ENCODE results near the gene SPRY1.
A peak's percentile ranks its signal among the peaks of the same experiment; 100 is the strongest.

SPRY1 gene, protein sequence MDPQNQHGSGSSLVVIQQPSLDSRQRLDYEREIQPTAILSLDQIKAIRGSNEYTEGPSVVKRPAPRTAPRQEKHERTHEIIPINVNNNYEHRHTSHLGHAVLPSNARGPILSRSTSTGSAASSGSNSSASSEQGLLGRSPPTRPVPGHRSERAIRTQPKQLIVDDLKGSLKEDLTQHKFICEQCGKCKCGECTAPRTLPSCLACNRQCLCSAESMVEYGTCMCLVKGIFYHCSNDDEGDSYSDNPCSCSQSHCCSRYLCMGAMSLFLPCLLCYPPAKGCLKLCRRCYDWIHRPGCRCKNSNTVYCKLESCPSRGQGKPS

DNA sequence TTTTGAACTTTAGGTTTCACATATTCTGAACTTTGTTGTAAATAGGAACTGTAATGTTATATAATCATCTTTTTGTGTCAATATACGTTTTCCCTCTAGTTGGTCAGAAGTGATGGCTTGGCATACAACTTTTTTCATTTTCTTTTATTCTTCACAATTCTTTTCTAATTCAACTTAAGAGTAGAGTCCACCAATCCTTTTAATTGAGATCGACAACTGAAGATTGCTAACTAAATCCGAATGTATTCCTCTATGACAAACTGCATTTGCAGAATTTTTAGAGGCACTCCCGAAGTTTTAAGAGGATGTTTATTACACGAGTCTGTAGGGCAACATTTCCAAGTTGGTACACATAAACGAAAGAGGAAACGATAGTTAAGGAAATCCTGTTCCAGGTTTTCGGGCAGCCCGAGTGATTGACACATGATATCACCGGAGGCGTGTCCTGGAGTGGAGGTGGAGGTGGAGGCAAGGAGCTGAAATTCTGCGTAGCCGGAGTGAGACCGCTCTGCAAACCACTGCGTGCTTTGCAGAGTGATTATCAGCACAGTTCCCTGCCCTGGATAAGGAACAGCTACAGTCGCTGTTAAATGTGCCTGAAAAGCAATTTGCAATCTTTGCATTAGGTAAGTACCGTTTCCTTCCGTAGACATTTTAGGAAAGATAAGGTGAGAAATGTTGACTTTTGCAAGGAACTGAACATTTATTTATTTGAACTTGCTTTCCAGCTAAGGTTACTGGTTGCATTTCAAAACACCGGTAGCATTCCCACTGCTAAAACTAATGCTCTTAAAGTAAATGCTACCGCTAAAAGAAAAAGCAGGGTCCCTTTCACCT, at the start of gene SPRY1:
Gene SPRY1, plus strand, starts transcription at position 489 of the 837 bp plus-strand sequence. CDS start 4,797 bp downstream, outside the sequence.
- peak; percentile 64 to 65 for DNase-seq

DNA sequence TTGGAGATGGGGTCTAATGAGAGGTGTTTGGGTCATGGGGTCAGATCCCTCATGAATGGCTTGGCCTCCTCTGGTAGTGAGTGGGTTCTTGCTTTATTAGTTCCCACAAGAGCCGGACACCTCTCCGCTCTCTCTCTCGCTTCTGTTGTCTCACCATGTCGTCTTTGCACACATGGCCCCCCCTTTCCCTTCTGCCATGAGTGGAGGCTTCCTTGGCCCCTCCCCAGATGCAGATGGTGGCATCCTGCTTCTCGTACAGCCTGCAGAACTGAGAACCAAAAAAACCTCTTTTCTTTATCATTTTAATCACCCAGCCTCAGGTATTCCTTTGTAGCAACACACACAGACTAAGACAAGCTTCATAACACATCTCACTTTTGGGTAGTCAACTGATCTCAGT, 49.6 kb upstream of the SPRY1 start:
- DNase-seq: no peak

DNA sequence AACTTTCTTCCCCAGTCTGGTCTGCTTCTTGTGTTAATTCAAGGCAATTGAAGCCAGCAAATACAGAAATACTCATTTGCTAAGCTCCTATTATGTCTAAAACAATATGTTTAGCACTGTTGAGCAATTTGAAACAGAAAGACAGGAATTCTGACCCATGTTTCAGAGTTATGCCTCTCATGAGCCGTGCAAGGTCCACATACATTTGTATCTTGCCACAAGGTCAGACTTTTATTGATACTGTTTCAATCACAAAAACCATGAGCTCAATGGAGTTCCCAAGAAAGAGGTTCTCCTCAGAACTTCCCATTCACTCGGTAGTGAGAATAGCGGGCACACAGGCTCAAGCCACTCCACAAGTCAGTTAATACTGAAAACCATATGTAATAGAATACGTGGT, 47.6 kb upstream of the SPRY1 start:
- DNase-seq: no peak

DNA sequence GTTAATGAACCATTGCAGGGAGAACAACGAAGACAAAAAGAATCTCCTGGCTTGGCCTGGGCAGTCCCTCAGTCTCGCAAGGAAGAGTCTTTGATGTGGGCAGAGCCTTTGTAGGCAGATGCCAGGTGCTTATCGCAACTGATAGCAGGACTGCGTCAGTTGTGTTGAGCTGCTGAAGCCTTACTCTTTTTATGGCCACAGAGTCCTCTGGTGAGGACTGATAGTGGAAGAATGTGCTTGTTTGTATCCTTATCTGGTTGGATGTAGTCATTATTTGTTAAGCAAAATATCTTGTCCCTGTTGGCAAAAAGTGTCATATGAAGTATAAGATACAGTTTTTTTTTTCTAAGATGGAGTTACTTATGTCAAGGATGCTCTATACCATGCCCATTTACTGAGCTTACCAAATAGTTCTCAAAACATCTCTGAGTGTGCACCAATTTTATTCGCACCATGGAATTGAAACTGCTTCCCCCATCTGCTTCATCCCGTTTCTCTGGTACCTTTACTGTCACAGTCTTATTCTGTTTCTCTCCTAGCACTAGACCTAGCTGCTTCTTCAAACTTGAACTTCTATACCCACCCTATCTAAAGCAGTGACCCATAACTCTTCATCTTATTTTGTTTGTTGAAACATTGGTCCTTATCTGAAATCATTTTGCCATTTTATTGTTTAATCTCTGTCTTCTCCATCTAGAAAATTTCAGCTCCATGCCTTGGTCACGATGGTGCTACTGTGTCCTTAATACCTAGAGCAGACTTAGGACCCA, 47.0 kb upstream of the SPRY1 start:
- no peak for DNase-seq

DNA sequence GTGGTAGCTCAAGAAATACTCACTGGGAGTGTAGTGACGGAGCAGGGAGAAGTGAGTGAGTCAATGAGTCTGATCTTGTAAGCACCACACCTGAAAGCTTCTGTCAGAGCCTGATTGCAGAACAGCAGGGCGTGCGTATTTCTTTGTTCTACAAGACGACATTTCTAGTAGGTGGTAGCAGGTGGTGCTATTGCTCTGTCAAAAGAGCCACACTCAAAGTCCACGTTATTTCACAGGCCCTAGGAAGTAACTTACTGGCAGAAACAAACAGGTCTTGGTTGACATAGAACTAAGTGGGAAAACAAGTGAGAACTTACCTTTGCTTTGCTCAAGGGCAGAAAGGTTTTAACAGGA, 46.4 kb upstream of the SPRY1 start:
- no peak for DNase-seq

DNA sequence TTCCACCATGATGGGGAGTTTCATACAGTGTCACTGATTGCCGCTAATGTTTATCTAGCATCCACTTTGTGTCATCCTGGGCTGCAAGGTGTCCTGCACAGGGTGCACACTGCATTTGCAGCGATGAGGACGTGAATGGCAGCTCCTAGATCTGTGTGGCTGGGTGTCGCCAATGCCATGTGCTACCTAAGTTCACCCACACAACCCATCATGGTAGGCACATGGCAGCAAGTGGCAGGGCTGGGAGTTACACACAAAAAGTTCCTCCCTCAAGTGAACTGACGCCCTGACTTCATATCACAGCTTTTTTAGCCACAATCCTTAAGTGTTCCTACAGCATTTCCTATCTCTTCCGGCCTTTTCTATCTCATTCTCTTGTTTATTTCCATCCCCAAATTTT, 45.9 kb upstream of the SPRY1 start:
- DNase-seq: no peak

DNA sequence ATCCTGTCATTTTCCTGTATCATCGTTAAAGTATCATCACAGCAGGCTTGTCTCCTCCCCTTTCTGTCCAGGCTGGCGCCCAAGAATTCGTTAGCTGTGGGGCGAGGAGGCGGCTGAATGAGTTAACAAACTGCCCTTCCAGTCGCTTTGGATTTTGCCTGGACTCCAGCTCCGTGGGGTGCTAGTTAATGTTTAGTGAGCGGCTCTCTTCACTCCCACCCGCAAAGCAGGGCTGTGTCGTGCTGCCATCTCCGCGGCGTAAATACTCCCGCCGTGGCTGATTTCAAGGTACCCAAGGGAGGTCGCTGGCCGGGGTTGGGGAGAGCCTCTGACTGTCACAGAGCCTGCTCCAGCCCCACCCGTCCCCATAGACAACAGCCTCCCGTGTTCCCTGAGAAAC, 44.9 kb upstream of the SPRY1 start:
- DNase-seq: no peak

DNA sequence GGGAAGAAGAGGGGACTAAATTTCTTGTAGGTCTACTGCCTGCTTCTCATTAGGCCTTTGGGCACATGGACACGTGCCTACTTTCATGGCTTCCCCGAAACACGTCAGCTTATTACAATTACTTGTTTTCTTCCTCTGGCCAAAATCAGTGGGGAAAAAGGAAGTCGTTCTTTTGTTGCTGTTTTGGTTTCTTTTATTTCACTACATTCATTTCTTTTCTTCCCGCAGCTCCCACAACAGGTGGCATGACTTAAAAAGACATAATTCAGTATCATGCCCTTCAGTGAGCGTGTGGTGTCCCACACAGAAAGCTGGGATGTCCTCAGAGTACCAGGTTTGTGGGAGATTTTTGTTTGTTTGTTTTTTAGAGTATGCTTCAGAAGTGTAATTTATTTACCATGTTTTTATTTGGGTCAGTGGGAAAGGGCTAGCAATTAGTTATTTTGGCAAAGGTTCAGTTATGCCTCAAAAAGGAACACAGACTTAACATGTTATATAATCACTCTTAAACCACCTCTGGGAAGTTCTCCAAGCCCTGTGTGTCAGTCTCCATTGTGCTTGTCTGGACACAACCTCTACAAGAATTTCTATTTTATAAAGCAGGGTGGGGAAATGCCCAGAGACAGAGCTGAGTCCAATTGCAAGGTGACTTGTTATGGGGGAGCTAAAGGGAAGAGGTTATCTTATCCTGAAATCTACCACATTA, 44.2 kb upstream of the SPRY1 start:
- DNase-seq: no peak

DNA sequence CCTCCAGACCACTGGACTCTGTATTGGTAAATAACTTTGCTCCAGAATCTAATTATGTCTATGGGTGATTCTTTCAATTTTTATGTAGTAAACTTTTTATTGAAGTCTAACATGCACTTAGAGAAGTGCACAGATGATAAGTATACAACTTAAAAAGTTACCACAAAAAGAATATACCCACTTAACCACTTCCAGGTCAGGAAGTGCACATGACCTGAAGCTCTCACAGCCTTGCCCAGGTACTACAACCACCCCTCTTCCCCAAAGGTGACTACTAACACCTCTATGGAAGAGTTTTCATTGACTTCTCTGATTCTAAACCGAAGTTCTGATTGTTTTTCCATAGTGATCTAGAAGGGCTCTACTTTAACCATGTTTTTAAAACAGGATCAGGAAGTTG, 43.6 kb upstream of the SPRY1 start:
- DNase-seq: no peak

DNA sequence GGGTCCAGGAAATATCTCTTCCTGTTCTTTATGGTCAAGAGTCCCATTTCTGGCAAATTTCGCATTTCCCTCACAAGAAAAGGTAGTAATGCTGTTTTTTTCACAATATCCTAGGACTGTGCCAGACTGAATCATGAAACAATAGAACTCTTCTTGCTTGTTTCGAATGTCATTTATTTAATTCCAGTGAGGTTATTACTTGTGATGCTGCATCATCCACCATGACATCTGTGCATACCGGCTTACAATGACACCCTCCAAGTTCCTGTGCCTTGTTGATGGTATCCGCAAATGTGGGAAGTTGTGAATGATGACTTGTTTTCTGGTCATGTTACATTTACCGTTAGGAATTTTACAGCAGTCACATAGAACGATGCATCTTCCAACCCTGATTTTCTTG, 42.9 kb upstream of the SPRY1 start:
- DNase-seq: no peak

DNA sequence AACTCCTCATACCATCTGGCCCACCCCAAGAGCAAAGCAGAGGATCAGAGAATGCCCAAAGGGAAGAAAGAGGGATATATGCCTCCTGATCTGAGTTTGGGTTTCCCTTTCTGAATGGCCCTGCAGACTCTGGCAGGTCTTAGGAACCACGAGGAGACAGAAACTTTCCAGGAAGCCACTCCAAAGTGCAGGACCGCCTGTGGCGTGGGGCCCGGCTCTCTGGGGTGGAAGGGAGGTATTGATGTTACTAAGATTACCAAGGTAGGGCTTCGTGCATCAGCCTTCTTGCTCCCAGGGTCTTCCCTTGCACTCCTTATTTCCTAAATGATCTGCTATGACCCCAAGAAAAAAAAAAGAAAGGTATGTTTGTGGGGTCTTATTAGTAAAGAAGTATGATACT, 41.9 kb upstream of the SPRY1 start:
- DNase-seq: no peak

DNA sequence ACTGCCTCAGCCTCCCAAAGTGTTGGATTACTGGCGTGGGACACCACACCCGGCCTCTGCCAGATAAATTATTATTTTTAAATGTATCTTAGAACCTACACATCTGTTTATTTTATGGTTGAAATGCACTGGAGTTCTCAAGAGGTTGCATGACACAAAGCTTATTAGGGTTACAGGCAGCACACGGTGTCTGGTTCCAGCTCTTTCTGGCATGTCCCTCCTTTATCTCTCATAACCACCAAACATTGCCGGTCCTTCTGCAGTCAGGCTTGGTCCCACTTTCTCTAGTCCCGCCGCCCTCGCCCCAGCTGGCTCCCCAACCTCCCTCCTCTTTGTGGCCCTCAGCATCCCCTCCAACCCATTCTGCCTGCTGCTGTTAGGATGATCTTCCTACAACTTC, 39.7 kb upstream of the SPRY1 start:
- no peak for DNase-seq

DNA sequence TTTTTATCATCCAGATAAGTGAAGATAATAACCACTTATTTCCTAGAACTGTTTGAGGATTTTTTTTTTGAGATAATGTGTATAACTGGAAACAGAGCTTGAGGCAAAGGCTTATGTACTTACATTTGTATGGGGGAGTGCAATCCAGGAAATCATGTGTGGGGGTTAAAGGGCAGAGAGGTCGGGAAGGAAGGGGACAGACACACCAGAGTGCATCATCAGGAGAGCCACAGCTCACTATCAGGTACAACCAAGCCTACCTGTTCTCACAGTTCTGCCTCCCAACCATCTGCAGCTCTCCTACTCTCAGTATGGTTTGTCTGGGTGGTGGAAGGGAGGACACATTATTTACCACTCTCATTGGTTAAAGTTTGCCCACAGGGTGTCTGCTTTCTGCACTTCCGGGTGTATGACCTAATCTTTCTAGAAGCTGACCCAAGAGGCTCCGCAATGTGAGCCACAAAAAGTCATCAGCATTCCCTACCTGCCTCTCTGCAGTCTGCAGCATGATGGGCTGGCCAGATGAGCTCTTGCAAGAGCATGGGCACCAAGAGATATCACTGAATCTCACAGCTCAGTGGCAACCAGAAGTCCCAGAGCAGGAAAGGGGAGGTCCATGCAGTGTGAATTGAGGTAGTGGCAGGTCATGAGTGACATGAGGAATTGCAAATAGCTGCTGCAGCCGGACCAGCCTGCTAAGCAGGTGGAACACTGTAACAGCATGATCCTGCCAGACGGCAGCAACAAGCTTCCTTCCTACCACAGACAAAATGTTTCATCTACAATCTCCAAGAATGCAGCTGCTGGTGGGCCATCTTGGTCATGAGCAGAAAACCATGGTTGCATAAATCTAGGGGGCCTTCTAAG, 36.9 kb upstream of the SPRY1 start:
- no peak for DNase-seq

DNA sequence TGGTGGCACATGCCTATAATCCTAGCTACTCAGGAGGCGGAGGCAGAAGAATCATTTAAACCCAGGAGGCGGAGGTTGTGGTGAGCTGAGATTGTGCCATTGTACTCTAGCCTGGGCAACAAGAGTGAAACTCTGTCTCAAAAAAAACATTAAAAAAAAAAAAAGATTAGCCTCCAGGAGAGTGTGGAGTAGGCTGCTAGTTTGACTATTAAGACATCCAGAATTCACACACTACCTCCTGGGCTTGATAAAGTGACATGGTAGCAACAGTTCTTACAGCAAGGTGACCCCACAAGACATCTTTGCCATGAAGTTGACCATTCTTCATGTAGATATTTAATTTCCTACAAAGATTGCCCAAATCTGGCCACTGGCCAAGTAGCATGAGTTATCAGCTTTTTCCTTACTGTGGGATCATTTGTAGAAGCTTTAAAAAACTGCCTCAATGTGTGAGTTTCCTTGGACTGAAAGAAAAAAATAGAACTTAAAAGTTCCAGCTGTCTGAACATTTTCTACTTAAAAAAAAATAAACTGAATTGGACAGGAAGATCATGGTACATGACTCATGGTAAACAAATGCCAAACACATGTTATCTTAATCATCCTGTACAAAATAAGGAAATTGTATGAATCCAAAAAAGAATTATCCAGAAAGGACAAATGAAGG, 35.3 kb upstream of the SPRY1 start:
- DNase-seq: no peak

DNA sequence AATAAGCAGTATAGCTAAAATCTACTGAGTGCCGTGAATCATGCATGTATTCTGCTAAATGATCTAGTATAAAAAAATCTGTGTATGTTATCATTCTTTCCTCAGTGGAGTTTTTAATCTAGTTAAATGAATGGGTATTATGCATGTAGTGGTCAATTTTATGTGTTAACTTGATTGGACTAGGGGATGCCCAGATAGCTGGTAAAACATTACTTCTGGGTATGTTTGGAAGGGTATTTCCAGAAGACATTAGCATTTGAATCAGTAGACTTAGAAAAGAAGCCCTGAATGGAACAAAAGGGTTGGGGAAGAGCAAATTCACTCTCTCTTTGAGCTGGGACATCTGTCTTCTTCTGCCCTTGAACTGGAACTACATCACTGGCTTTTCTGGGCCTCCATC, 34.5 kb upstream of the SPRY1 start:
- no peak for DNase-seq

DNA sequence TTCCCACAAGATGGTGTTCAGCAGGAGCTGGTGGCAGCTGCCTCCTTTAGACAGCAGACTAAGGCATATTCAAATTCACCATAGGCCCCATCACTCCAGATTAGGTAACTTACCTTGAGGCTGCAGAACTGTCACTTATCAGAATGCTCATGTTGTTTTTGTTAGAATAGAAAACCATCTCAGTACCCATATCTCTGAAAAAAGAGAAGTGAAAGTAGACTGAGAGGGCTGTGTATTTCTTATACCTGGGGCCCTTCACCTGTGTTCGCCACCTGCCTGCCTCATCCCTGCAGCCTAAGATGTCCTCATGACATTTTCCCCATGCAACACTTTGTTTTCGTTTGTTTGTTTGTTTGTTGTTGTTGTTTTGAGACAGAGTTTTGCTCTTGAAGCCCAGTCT, 32.9 kb upstream of the SPRY1 start:
- no peak for DNase-seq

DNA sequence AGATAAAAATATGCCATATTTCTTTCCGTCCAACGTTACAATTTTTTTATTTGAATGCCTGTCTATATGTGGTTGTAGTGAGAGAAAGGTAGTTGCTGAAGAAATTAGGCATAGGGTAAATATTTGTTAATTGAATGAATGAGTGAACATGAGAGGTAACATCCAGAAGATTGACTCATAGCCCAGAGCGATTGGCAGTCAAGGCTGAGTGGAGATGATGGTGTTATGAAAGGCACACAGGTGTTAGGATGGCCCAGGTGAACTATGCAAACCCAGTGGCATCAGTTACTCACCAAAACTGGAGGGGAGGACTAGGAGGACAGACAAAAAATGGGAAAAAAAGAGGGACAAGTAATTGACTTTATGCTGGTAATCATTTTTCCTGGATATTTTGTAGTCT, 31.7 kb upstream of the SPRY1 start:
- no peak for DNase-seq

DNA sequence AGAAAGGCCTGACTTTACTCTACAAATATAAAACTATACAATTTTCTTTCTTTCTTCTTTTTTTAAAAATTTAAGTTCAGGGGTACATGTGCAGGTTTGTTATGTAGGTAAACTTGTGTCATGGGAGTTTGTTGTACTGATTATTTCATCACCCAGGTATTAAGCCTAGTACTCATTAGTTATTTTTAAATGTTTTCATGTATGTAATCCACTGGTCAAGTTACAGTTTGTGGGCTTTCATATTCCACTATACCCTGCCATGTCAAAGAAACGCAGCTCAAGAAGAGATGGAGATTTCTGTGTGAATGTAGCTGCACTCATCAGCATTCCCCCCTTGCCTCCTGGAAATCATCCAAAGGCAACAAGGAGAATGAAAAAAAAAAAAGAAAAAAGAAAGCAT, 31.2 kb upstream of the SPRY1 start:
- no peak for DNase-seq

DNA sequence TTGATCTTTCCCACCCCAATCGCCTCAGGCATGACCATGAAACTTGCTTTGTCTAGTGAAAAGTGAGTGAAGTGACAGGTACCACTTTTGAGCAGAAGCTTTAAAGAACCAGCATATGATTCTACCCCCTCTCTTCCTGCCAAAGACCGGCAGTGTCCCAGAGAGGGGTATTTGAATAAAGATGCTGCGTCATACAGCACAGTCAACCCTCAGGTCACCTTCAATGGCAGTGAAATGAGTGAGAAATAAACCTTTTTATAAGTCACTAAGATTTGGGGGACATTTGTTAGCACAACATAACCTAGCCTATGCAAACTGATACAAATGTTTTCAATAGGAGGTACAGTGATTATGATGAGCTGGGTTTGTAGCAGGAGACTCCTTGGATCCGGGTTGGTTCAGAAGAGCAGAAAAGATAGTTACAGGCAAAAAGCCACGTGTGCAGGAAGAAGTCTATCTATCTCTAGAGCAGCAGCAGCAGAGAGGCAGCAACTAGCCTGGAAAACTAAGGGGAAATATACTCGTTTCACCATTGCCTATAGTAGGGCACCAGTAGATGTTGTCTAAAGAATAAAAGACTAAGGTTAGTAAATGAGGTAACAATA, 30.3 kb upstream of the SPRY1 start:
- DNase-seq: no peak

DNA sequence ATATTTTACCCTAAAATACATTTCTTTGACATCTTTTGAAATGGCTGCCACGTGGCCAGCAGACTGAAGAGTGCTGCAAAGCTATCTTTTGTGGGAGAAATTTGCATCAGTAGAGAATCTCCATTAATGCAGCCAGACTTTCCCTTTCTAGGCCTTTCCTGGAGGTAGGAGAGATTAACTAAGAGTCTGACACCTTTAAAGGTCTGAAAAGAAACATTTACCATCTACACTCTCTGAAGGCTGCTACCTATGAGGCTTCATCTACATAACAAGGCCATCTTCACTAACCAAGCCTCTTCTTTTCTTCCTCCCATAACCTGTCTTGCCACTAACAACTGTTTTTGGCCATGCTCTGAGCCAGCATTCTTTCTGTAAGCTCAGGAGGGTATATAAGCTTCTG, 17.8 kb upstream of the SPRY1 start:
- no peak for DNase-seq

DNA sequence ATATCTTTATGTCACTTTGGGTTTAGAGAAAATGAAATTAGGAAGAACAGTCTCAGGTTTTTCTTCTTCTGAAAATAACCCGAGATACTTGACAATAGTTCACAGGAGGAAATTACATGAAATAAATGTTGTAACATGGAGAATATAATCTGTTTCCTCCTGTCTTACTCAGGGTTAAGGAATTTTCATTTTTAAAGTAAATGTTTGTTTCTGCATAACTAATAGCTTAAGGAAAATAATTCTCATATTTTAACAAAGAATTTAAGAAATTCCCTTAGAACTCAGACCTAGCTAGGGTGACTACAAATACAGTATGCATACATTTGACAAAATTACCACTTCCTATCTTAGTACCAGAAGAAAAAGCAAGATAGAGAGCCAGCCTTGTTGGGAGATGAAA, 17.2 kb upstream of the SPRY1 start:
- no peak for DNase-seq

All from activated CD4-positive, alpha-beta T cell treated with anti-CD3 and anti-CD28 coated beads, Interleukin-2, amount 50 U/mL, for 4 hours (primary cell).